ENCODE data around the gene ANKLE1.

DNA sequence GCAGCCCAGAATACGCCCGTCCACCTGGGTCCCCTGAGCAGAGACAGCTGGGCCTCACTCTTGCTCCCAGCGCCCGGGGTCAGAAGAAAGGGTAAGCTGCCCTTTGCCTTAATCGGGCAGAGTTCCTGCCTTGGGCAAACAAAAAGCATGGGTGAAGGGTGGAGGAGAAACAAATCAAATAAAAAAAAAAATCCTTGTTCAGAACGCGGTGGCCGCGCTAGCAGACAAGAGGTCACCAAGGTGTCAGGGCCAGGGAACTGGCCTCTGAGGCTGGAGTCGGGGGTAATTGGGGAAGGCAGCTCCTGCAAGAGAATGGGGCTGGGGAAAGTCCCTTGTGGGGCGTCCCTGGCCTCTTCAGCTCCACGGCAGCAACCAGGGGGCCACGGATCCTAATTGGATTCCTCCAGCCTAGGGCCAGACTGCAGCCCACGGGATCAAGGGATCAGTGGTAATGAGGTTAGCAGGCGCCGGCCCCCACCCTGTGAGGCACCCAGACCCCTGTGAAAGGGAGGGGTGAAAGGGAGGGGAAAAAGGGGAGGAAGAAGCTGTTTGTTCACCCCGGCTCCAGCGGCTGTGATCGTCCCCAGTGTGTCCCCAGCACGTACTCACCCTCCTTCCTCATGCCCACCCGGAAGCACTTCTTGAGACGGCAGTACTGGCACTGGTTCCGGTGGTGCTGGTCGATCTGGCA, 41.5 kb upstream of the ANKLE1 start:
- TF ChIP-seq, protein P1, sequence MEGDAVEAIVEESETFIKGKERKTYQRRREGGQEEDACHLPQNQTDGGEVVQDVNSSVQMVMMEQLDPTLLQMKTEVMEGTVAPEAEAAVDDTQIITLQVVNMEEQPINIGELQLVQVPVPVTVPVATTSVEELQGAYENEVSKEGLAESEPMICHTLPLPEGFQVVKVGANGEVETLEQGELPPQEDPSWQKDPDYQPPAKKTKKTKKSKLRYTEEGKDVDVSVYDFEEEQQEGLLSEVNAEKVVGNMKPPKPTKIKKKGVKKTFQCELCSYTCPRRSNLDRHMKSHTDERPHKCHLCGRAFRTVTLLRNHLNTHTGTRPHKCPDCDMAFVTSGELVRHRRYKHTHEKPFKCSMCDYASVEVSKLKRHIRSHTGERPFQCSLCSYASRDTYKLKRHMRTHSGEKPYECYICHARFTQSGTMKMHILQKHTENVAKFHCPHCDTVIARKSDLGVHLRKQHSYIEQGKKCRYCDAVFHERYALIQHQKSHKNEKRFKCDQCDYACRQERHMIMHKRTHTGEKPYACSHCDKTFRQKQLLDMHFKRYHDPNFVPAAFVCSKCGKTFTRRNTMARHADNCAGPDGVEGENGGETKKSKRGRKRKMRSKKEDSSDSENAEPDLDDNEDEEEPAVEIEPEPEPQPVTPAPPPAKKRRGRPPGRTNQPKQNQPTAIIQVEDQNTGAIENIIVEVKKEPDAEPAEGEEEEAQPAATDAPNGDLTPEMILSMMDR (conservative IDR thresholded peaks at IDR 0.05 in 1 of 2, IDR thresholded peaks at IDR 0.05 in 1 of 2; ENCODE audit: low read depth in 1 of 2, low read length in 2 of 2) = no peak
- no peak for TF ChIP-seq EZH2 (IDR thresholded peaks at IDR 0.05; ENCODE audit: low read length, missing control alignments)

Data from fibroblast of lung (primary cell).